Hepatic stellate cell (primary cell): Measurements from ENCODE around the gene CACNA1S.

Experiments used
- DNase-seq: peaks from one replicate; pipeline ENCODE4 v3.0.0; 2011; ENCODE audit warnings: low spot score

CACNA1S gene

GRCh38 chr1:201062511-201063091 is 49.6 kb downstream of the CACNA1S start:
- no peak for DNase-seq

- DNase-seq, result no peak
Measured at GRCh38 chr1:201061886-201062285, 50.3 kb downstream of the CACNA1S start.

- DNase-seq, result no peak
Measured at GRCh38 chr1:201061049-201061448, 51.2 kb downstream of the CACNA1S start.

GRCh38 chr1:201060586-201060985 is 51.6 kb downstream of the CACNA1S start:
- no peak for DNase-seq

GRCh38 chr1:201059871-201060555 is 52.2 kb downstream of the CACNA1S start:
- no peak for DNase-seq

GRCh38 chr1:201059401-201059800 is 52.8 kb downstream of the CACNA1S start:
- no peak for DNase-seq

GRCh38 chr1:201054091-201054543 is 58.1 kb downstream of the CACNA1S start:
- DNase-seq, result no peak

GRCh38 chr1:201053155-201053860 is 58.9 kb downstream of the CACNA1S start:
- DNase-seq, result no peak

GRCh38 chr1:201051399-201051798 is 60.8 kb downstream of the CACNA1S start:
- no peak for DNase-seq

- DNase-seq, result peak; percentile 48
Measured at GRCh38 chr1:201050515-201051277, 61.5 kb downstream of the CACNA1S start.

- DNase-seq, result no peak
Measured at GRCh38 chr1:201049248-201049831, 62.9 kb downstream of the CACNA1S start.

- DNase-seq, result no peak
Measured at GRCh38 chr1:201048521-201048920, 63.7 kb downstream of the CACNA1S start.

GRCh38 chr1:201044119-201044518 is 68.1 kb downstream of the CACNA1S start:
- no peak for DNase-seq

GRCh38 chr1:201042779-201043461 is 69.3 kb downstream of the CACNA1S start:
- peak; percentile 68 for DNase-seq

GRCh38 chr1:201041011-201041410 is 71.2 kb downstream of the CACNA1S start:
- no peak for DNase-seq

GRCh38 chr1:201039876-201040275 is 72.3 kb downstream of the CACNA1S start:
- no peak for DNase-seq

GRCh38 chr1:201039418-201039817 is 72.8 kb downstream of the CACNA1S start:
- no peak for DNase-seq

- no peak for DNase-seq
Measured at GRCh38 chr1:201038186-201038876, 73.9 kb downstream of the CACNA1S start.

- DNase-seq, result no peak
Measured at GRCh38 chr1:201036188-201036842, 75.9 kb downstream of the CACNA1S start.

- no peak for DNase-seq
Measured at GRCh38 chr1:201034671-201035070, 77.6 kb downstream of the CACNA1S start.
